Pulmonary artery endothelial cell (primary cell): ENCODE results near the gene INO80. TPM values are rescaled to one million over a fixed set of nuclear protein-coding genes. Genes with fewer than 3 reads are reported as not detected.

Source experiments
- DNase-seq: peaks from one replicate; pipeline ENCODE4 v3.0.0-alpha.2; 2011; ENCODE audit warnings: low read depth, low spot score
- total RNA-seq: library from RNA; depleted of rRNA; stranded (reverse); fragments of >200 nt; gene quantifications from 2 replicates; pipeline ENCODE4 v1.2.3, GENCODE V29; 2014

The INO80 gene
- total RNA-seq, 1 donor from 2014 or later = 26.0 TPM

DNA sequence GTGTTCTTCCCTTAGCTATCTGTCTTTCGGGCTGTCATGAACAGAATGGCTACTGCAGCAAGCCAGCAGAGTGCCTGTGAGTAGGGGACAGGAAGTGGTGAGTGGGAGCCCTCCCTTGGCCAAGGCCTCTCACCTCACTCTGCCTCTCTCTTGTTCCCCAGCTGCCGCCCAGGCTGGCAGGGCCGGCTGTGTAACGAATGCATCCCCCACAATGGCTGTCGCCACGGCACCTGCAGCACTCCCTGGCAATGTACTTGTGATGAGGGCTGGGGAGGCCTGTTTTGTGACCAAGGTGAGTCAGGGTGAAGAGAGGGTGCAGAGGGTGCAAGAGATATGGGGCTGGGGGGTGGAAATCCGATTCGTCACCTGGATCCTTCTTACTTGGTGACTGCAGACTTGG is 183.9 kb downstream of the INO80 start:
- no peak for DNase-seq

- DNase-seq = no peak
These were observed 184.6 kb downstream of the INO80 start for GRCh38 chr15:40931300-40932142.

GRCh38 chr15:40930430-40931299 is 185.4 kb downstream of the INO80 start:
- peak; percentile 84 for DNase-seq

GRCh38 chr15:40929660-40930429 is 186.2 kb downstream of the INO80 start:
- no peak for DNase-seq

Other genes starting within 250 kb of the INO80 start
- gene RHOV, start 242.0 kb downstream of the INO80 start, total RNA-seq = 0.07 TPM in 1 of 2 replicates, not detected in the other
- 48.7 and 50.8 TPM in 2 replicates for gene VPS18, start 221.8 kb downstream of the INO80 start, total RNA-seq
- gene DLL4, start 186.9 kb downstream of the INO80 start, total RNA-seq = 18.6 and 43.9 TPM in 2 replicates
- gene CHAC1, start 162.8 kb downstream of the INO80 start, total RNA-seq = 2.9 and 4.7 TPM in 2 replicates
- not detected in 2 replicates for gene EXD1, start 114.5 kb upstream of the INO80 start, total RNA-seq
- gene CHP1, start 115.0 kb upstream of the INO80 start, total RNA-seq = 89.9 and 91.7 TPM in 2 replicates
- gene OIP5, start 216.3 kb upstream of the INO80 start, total RNA-seq = 7.3 and 13.2 TPM in 2 replicates
- gene NUSAP1, start 216.6 kb upstream of the INO80 start, total RNA-seq = 92.3 and 125 TPM in 2 replicates